ENCODE data around the gene OR6C70. TPM values are rescaled to one million over a fixed set of nuclear protein-coding genes. Genes with fewer than 3 reads are reported as not detected.

The OR6C70 gene
- total RNA-seq, 1 experiment from 2014 or later = not detected

Other genes with a start within 250 kb of the OR6C70 start
- gene OR10A7, start 249.1 kb downstream of the OR6C70 start, total RNA-seq (2014; rRNA removed; shearing (Covaris generic)) = not detected in 2 replicates
- not detected in 2 replicates for gene OR6C74, start 225.5 kb downstream of the OR6C70 start, total RNA-seq (2014; rRNA removed; shearing (Covaris generic))
- not detected in 2 replicates for gene OR6C6, start 173.6 kb downstream of the OR6C70 start, total RNA-seq (2014; rRNA removed; shearing (Covaris generic))
- gene OR6C1, start 155.8 kb downstream of the OR6C70 start, total RNA-seq (2014; rRNA removed; shearing (Covaris generic)) = not detected in 2 replicates
- not detected in 2 replicates for gene OR6C3, start 139.4 kb downstream of the OR6C70 start, total RNA-seq (2014; rRNA removed; shearing (Covaris generic))
- not detected in 2 replicates for gene OR6C75, start 107.2 kb downstream of the OR6C70 start, total RNA-seq (2014; rRNA removed; shearing (Covaris generic))
- not detected in 2 replicates for gene OR6C65, start 69.6 kb downstream of the OR6C70 start, total RNA-seq (2014; rRNA removed; shearing (Covaris generic))
- not detected in 2 replicates for gene OR6C76, start 43.9 kb downstream of the OR6C70 start, total RNA-seq (2014; rRNA removed; shearing (Covaris generic))
- not detected in 2 replicates for gene OR6C2, start 26.1 kb downstream of the OR6C70 start, total RNA-seq (2014; rRNA removed; shearing (Covaris generic))
- gene OR6C68, start 22.2 kb upstream of the OR6C70 start, total RNA-seq (2014; rRNA removed; shearing (Covaris generic)) = not detected in 2 replicates
- gene OR6C4, start 79.5 kb upstream of the OR6C70 start, total RNA-seq (2014; rRNA removed; shearing (Covaris generic)) = not detected in 2 replicates
- gene OR2AP1, start 102.3 kb upstream of the OR6C70 start, total RNA-seq (2014; rRNA removed; shearing (Covaris generic)) = not detected in 2 replicates
- gene OR10P1, start 166.8 kb upstream of the OR6C70 start, total RNA-seq (2014; rRNA removed; shearing (Covaris generic)) = not detected in 2 replicates
- gene ITGA7, start 237.8 kb upstream of the OR6C70 start, total RNA-seq (2014; rRNA removed; shearing (Covaris generic)) = 4.6 and 4.7 TPM in 2 replicates
- gene BLOC1S1, start 245.9 kb upstream of the OR6C70 start, total RNA-seq (2014; rRNA removed; shearing (Covaris generic)) = 165 and 169 TPM in 2 replicates